H1 (cell line): Measurements from ENCODE around the gene SSNA1. TPM values are rescaled to one million over a fixed set of nuclear protein-coding genes. Genes with fewer than 3 reads are reported as not detected.
A peak's percentile ranks its signal among the peaks of the same experiment; 100 is the strongest.

Source experiments
- CTCF ChIA-PET: fragments of 300-600 bp; sonication (Branson Sonifier 250); formaldehyde crosslinking; loops from one replicate; lab custom pipeline; 2021; ENCODE audit not compliant: partially characterized antibody; lab: Charles Lee
- POLR2A ChIA-PET: fragments of 300-600 bp; sonication (Branson Sonifier 250); formaldehyde crosslinking; loops from one replicate; lab custom pipeline; 2021; ENCODE audit warnings: inconsistent platforms; ENCODE audit not compliant: partially characterized antibody; lab: Charles Lee
- DNase-seq, 2 experiments: peaks; one replicate each; pipeline versions ENCODE4 v3.0.0 to v3.0.0-alpha.2; 2010 to 2022; ENCODE audit warnings: low spot score in 2 of 2, low read depth in 1 of 2, mixed read lengths in 1 of 2
- FAIRE-seq: peaks from 2 replicates; lab custom pipeline; 2011; peaks lifted over from hg19 to GRCh38; lab: Jason Lieb, UNC
- H2AFZ ChIP-seq: 2 replicates; pipeline ENCODE4 v1.8.1; 2012; ENCODE audit warnings: low read length, inconsistent platforms
- H2AK5ac ChIP-seq: 2 replicates; pipeline ENCODE4 v1.6.1; 2013; ENCODE audit warnings: low read depth, low read length
- H2BK120ac ChIP-seq: replicated peaks from 2 replicates; pipeline ENCODE3; 2013; ENCODE audit warnings: low read depth, low read length, inconsistent platforms
- H2BK12ac ChIP-seq: 2 replicates; pipeline ENCODE4 v1.6.1; 2013; ENCODE audit warnings: low read depth, low read length
- H2BK15ac ChIP-seq: 2 replicates; pipeline ENCODE4 v1.6.1; 2013; ENCODE audit warnings: low read length
- H2BK20ac ChIP-seq: 2 replicates; pipeline ENCODE4 v1.6.1; 2013; ENCODE audit warnings: low read length
- H2BK5ac ChIP-seq: 2 replicates; pipeline ENCODE4 v1.6.1; 2013; ENCODE audit warnings: low read depth, low read length
- H3K14ac ChIP-seq: 2 replicates; pipeline ENCODE4 v1.6.1; 2013; ENCODE audit warnings: inconsistent platforms; ENCODE audit not compliant: insufficient read length
- H3K18ac ChIP-seq: 2 replicates; pipeline ENCODE4 v1.6.1; 2013; ENCODE audit warnings: low read length; ENCODE audit errors: extremely low read depth
- H3K23ac ChIP-seq: 2 replicates; pipeline ENCODE4 v1.6.1; 2013; ENCODE audit warnings: inconsistent platforms; ENCODE audit not compliant: insufficient read length
- H3K23me2 ChIP-seq: 2 replicates; pipeline ENCODE4 v1.6.1; 2013; ENCODE audit warnings: low read depth, low read length
- H3K27ac ChIP-seq: 2 replicates; pipeline ENCODE4 v1.6.1; 2011; ENCODE audit warnings: low read depth, low read length, inconsistent platforms
- H3K27me3 ChIP-seq, 4 experiments: replicated peaks in 1 of 4; 1 replicate in 1 of 4; 2 replicates in 3 of 4; pipeline versions ENCODE4 v1.6.1 to v1.8.1; 2011 to 2013; ENCODE audit warnings: low read length in 3 of 4, mild to moderate bottlenecking in 3 of 4, inconsistent platforms in 2 of 4, mixed read lengths in 2 of 4, moderate library complexity in 1 of 4; ENCODE audit not compliant: control insufficient read depth in 3 of 4, insufficient read depth in 3 of 4; ENCODE audit errors: extremely low read depth in 1 of 4
- H3K36me3 ChIP-seq, 4 experiments: 2 replicates each; pipeline versions ENCODE4 v1.6.1 to v1.8.1; 2011 to 2013; ENCODE audit warnings: mild to moderate bottlenecking in 4 of 4, low read length in 3 of 4, moderate library complexity in 2 of 4, control low read depth in 1 of 4, inconsistent platforms in 1 of 4; ENCODE audit not compliant: insufficient read depth in 4 of 4, control insufficient read depth in 2 of 4
- H3K4ac ChIP-seq: replicated peaks from 2 replicates; pipeline ENCODE3; 2013; ENCODE audit warnings: low read length, low read depth, mixed read lengths, inconsistent platforms; ENCODE audit not compliant: insufficient read length
- H3K4me1 ChIP-seq, 4 experiments: replicated peaks in 1 of 4; 1 replicate in 1 of 4; 2 replicates in 3 of 4; pipeline versions ENCODE4 v1.6.1 to v1.8.1; 2011 to 2013; ENCODE audit warnings: low read length in 3 of 4, inconsistent platforms in 2 of 4, mixed read lengths in 1 of 4; ENCODE audit not compliant: insufficient read depth in 4 of 4, control insufficient read depth in 3 of 4
- H3K4me2 ChIP-seq, 2 experiments: 2 replicates each; pipeline versions ENCODE4 v1.6.1 to v1.8.1; 2011 to 2013; ENCODE audit warnings: low read depth in 2 of 2, low read length in 2 of 2, control low read depth in 1 of 2, inconsistent platforms in 1 of 2, mild to moderate bottlenecking in 1 of 2; ENCODE audit not compliant: insufficient read depth in 1 of 2
- H3K4me3 ChIP-seq, 4 experiments: fragments of 200-600, 300-600 bp in 1 of 4; sonication (generic), shearing (Covaris generic), sonication (Bioruptor Twin) in 1 of 4; 2 replicates each; pipeline versions ENCODE4 v1.5.1 to v1.8.1; 2011 to 2016; ENCODE audit warnings: low read length in 4 of 4, low read depth in 3 of 4, control low read depth in 2 of 4, inconsistent platforms in 2 of 4, mild to moderate bottlenecking in 2 of 4, mixed read lengths in 1 of 4, moderate library complexity in 1 of 4; ENCODE audit not compliant: insufficient read depth in 2 of 4; ENCODE audit errors: extremely low read depth in 1 of 4
- H3K56ac ChIP-seq: replicated peaks from 2 replicates; pipeline ENCODE3; 2013; ENCODE audit warnings: low read depth, mild to moderate bottlenecking, mixed read lengths, low read length, inconsistent platforms; ENCODE audit not compliant: insufficient read length
- H3K79me1 ChIP-seq: 2 replicates; pipeline ENCODE4 v1.6.1; 2013; ENCODE audit warnings: low read depth, low read length, control low read depth
- H3K79me2 ChIP-seq, 2 experiments: 2 replicates each; pipeline versions ENCODE4 v1.6.1 to v1.8.1; 2012 to 2013; ENCODE audit warnings: low read length in 2 of 2, mild to moderate bottlenecking in 2 of 2, inconsistent platforms in 1 of 2; ENCODE audit not compliant: insufficient read depth in 2 of 2, control insufficient read depth in 1 of 2
- H3K9ac ChIP-seq, 4 experiments: replicated peaks in 1 of 4; 1 replicate in 1 of 4; 2 replicates in 3 of 4; pipeline versions ENCODE4 v1.6.1 to v1.8.1; 2011 to 2013; ENCODE audit warnings: low read depth in 3 of 4, low read length in 3 of 4, control low read depth in 2 of 4, mild to moderate bottlenecking in 2 of 4, moderate library complexity in 2 of 4, inconsistent platforms in 1 of 4; ENCODE audit errors: extremely low read depth in 1 of 4
- H3K9me3 ChIP-seq, 2 experiments: 2 replicates each; pipeline versions ENCODE4 v1.6.1 to v1.8.1; 2012 to 2013; ENCODE audit warnings: mild to moderate bottlenecking in 2 of 2, moderate library complexity in 2 of 2, control low read depth in 1 of 2, inconsistent platforms in 1 of 2, low read depth in 1 of 2, low read length in 1 of 2, mixed read lengths in 1 of 2; ENCODE audit not compliant: insufficient read depth in 2 of 2
- H4K20me1 ChIP-seq, 2 experiments: replicated peaks in 1 of 2; 2 replicates each; pipeline versions ENCODE3 to v1.8.1; 2011 to 2013; ENCODE audit warnings: inconsistent platforms in 2 of 2, low read length in 2 of 2, mild to moderate bottlenecking in 1 of 2; ENCODE audit not compliant: insufficient read depth in 2 of 2, control insufficient read depth in 1 of 2
- H4K5ac ChIP-seq: 2 replicates; pipeline ENCODE4 v1.6.1; 2013; ENCODE audit warnings: low read length, low read depth, mixed read lengths, inconsistent platforms; ENCODE audit not compliant: insufficient read length
- H4K8ac ChIP-seq: 2 replicates; pipeline ENCODE4 v1.8.0; 2013; ENCODE audit warnings: mild to moderate bottlenecking, moderate library complexity, low read length, inconsistent platforms; ENCODE audit not compliant: insufficient read depth; ENCODE audit errors: extremely low read depth
- H4K91ac ChIP-seq: replicated peaks from 2 replicates; pipeline ENCODE3; 2013; ENCODE audit warnings: low read length, mixed read lengths, inconsistent platforms; ENCODE audit not compliant: insufficient read length
- HDAC2 ChIP-seq, 2 experiments: fragments of 300-600 bp in 1 of 2; sonication (generic) in 1 of 2; IDR thresholded peaks; 2 replicates each; pipeline ENCODE4 v1.6.1; 2011 to 2012; ENCODE audit warnings: low read depth in 2 of 2, low read length in 2 of 2, mild to moderate bottlenecking in 2 of 2, moderate library complexity in 2 of 2, borderline replicate concordance in 1 of 2, inconsistent platforms in 1 of 2
- WGBS, 2 experiments: shearing (Covaris generic) in 1 of 2; methylation state at CpG; one replicate each; pipeline versions ENCODE4 v1.1.6 to v1.1.7; 2013 to 2015; ENCODE audit warnings: low lambda C conversion rate in 2 of 2, mixed read lengths in 2 of 2, inconsistent platforms in 1 of 2, low coverage in 1 of 2, missing lambda C conversion rate in 1 of 2; ENCODE audit not compliant: insufficient replicate concordance in 2 of 2, insufficient coverage in 1 of 2, insufficient read length in 1 of 2; ENCODE audit errors: extremely low coverage in 1 of 2, missing lambda C conversion rate in 1 of 2; 5-methylcytosine and 5-hydroxymethylcytosine counted together
- polyA plus RNA-seq, 7 experiments: library from polyadenylated mRNA; depleted of rRNA in 3 of 7; stranded (reverse) in 5 of 7; unstranded in 2 of 7; fragments of >200 nt in 5 of 7; fragments of 200-250 nt in 2 of 7; gene quantifications; 1 replicate in 5 of 7; 2 replicates in 1 of 7; 4 replicates in 1 of 7; pipeline versions ENCODE4 v1.2.1 to v1.2.3, GENCODE V29; 2011 to 2013; ENCODE audit warnings: missing spikeins in 2 of 7, mixed read lengths in 2 of 7
- total RNA-seq: library from RNA; stranded (reverse); fragmentation: NEBNext Ultra II Directional; extraction: Animal tissue kit (Norgen Biotek cat#: 25700); gene quantifications from 2 replicates; pipeline ENCODE4 v1.2.1, GENCODE V29; 2021
- TF ChIP-seq, protein P1 (sequence below): IDR thresholded peaks from 2 replicates; pipeline ENCODE4 v1.6.1; 2012; ENCODE audit warnings: inconsistent platforms

SSNA1 gene
- total and polyA plus RNA-seq, 2 of the 8 experiments (the other 6 are each of a cell fraction or from before 2014, with no cell fraction given): 87.3 to 157 TPM

DNA sequence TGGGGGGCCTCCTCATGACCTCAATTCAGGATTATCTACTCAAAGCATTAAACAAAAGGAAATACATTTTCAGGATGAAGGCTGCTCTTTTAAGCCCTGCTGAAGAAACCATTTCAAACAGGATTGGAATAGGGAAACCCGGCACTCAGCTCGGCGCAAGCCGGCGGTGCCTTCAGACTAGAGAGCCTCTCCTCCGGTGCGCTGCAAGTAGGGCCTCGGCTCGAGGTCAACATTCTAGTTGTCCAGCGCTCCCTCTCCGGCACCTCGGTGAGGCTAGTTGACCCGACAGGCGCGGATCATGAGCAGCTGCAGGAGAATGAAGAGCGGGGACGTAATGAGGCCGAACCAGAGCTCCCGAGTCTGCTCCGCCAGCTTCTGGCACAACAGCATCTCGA is 16.3 kb downstream of the SSNA1 start:
- Histone ChIP-seq H3K4ac (no peak overlapping the region), H2BK5ac (peak overlapping the region; percentile 66; the same call in 1 of the 2 replicates), H2AFZ (no peak overlapping the region), H4K20me1 (peaks cover 0 to 12% of the 10 kb centered on the region in 2 experiments), H2BK20ac (no peak overlapping the region), H3K4me3 (peak overlapping the region; percentile 78 to 96 (median 89)), H2BK120ac (no peak overlapping the region), H3K23me2 (peaks cover 17% of the 10 kb centered on the region), H3K4me2 (peak overlapping the region; percentile 90 to 91), H3K36me3 (peaks cover 0 to 4% (median 0%) of the 10 kb centered on the region in 4 experiments; a peak in 1 of 8 replicates), H3K27ac (no peak overlapping the region), H3K14ac (no peak overlapping the region), H3K9me3 (no peaks in the 10 kb centered on the region), H2BK15ac (no peak overlapping the region; the same call in 1 of the 2 replicates), H3K18ac (no peak overlapping the region), H3K79me1 (peaks cover 17% of the 10 kb centered on the region), H3K4me1 (peaks cover 7 to 25% (median 14%) of the 10 kb centered on the region in 4 experiments), H2AK5ac (no peak overlapping the region), H4K8ac (peak overlapping the region; percentile 97; the same call in 1 of the 2 replicates), H3K56ac (no peak overlapping the region), H4K91ac (no peak overlapping the region), H3K9ac (peak overlapping the region; percentile 84 to 99 (median 89)), H4K5ac (no peak overlapping the region), H3K23ac (no peak overlapping the region), H2BK12ac (no peak overlapping the region), H3K79me2 (peaks cover 0 to 46% of the 10 kb centered on the region in 2 experiments; a peak in 3 of 4 replicates), H3K27me3 (no peaks in the 10 kb centered on the region)
- POLR2A ChIA-PET: interaction anchor here (0.9 to 69.9 kb wide), 8 partner anchors 13 to 80 kb away, joined by 3 to 1462 read pairs (median 10); partner anchors contain the start of genes ANAPC2, CYSRT1, NELFB and RNF208
- TF ChIP-seq HDAC2 (IDR thresholded peaks at IDR 0.05; ENCODE audit: borderline replicate concordance in 1 of 2, low read depth in 2 of 2, low read length in 2 of 2): no peak
- TF ChIP-seq, protein P1, sequence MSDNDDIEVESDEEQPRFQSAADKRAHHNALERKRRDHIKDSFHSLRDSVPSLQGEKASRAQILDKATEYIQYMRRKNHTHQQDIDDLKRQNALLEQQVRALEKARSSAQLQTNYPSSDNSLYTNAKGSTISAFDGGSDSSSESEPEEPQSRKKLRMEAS: no peak
- WGBS, 2 experiments: 39% methylated on average over 21 of the region's 21 CpGs; no CpG with 5 or more reads in 1 of the 2 experiments
- CTCF ChIA-PET: interaction anchor here (1.0 to 4.9 kb wide), 9 partner anchors 10 to 175 kb away, joined by 3 to 23 read pairs (median 5); partner anchors contain the start of genes ANAPC2 and SSNA1
- no peak for FAIRE-seq
- no peak for DNase-seq
